ENCODE measurements around the gene PTPN2.

PTPN2 gene

DNA sequence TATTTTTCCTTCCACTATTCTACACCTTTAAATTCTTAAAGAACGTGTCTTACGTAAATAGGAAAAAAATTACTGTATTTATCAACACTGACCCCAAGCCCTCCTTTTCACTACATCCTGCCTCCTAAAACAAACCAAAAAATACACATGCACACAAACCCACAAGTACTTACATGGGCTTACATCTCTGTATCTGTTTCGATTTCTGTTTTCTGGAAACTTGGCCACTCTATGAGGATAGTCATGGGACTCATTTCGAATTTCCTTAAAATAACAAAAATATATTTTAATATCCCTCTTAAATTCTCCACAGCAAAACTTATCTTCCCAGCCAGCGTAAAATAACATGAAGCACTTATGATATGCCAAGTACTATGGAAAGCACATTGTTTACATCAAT is 25.0 kb downstream of the PTPN2 start:
- ATAC-seq = no peak
- no peak for TF ChIP-seq ZNF70 (CRISPR knock-in tag; IDR thresholded peaks at IDR 0.05)
- TF ChIP-seq, protein P1, sequence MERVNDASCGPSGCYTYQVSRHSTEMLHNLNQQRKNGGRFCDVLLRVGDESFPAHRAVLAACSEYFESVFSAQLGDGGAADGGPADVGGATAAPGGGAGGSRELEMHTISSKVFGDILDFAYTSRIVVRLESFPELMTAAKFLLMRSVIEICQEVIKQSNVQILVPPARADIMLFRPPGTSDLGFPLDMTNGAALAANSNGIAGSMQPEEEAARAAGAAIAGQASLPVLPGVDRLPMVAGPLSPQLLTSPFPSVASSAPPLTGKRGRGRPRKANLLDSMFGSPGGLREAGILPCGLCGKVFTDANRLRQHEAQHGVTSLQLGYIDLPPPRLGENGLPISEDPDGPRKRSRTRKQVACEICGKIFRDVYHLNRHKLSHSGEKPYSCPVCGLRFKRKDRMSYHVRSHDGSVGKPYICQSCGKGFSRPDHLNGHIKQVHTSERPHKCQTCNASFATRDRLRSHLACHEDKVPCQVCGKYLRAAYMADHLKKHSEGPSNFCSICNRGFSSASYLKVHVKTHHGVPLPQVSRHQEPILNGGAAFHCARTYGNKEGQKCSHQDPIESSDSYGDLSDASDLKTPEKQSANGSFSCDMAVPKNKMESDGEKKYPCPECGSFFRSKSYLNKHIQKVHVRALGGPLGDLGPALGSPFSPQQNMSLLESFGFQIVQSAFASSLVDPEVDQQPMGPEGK (CRISPR knock-in tag; IDR thresholded peaks at IDR 0.05; ENCODE audit: borderline replicate concordance) = no peak

DNA sequence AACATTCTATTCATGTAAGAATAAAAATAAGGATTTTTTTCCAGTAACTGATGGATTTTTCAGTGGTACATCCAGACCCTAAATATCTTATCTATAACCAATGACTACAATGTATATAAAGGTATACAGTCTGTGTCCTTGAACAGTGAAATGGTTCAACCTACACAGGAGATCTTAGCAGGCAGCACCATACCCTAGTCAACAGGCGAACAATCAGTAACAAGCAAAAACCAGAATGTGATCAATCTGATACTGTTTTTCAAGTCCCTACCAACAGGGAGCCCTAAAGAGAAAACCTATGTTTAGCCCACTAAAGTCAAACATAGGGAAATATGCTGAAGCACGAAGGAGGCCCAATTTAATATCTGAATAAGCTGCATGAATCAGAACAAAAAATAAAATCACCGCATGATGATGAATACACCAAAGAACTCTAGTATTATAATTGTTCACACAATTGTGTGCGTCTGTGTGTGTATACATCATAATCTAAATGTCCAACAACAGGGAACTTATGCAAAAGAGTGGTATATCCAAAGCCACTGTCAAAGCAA is 26.0 kb downstream of the PTPN2 start:
- no peak for ATAC-seq

DNA sequence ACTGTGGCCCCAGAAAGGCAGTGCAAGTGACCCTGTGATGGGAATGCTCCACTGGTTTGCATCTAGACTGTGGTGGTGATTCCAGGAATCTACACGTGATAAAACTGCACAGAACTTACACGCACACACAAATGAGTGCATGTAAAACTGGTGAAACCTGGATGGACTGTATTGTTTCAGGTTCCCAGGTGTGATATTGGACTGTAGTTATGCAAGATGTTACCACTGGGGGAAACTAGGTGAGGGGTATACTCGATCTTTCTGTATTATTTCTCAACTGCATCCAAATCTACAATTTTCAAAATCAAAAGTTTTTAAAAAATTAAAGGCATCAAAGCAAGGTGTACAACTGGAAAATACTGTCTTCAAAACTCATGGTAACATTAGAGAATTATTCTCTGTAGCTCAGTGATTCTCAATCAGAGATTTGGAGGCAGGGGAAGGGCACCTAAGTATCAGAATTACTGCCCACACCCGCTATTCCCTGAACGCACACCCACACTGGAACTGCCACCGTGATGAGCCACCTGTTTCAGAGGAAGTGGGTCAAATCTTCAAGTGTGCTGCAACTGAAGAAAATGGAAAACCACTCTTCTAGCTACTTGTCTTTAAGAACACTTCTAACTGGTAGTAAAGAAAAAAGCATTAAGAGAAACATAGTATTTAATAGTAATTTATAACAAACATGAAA is 26.7 kb downstream of the PTPN2 start:
- no peak for ATAC-seq
- no peak for TF ChIP-seq ZNF565 (CRISPR knock-in tag; conservative IDR thresholded peaks at IDR 0.05; ENCODE audit: low read depth)
- TF ChIP-seq BACH2 (CRISPR knock-in tag; IDR thresholded peaks at IDR 0.05; ENCODE audit: borderline replicate concordance) = no peak
- no peak for TF ChIP-seq TOX (CRISPR knock-in tag; IDR thresholded peaks at IDR 0.05; ENCODE audit: borderline replicate concordance)
- TF ChIP-seq ISL1 (CRISPR knock-in tag; IDR thresholded peaks at IDR 0.05) = no peak
- TF ChIP-seq TCF4 (CRISPR knock-in tag; IDR thresholded peaks at IDR 0.05; ENCODE audit: borderline replicate concordance) = no peak
- TF ChIP-seq GLIS3 (CRISPR knock-in tag; IDR thresholded peaks at IDR 0.05) = no peak
- no peak for TF ChIP-seq ZNF70 (CRISPR knock-in tag; IDR thresholded peaks at IDR 0.05)
- TF ChIP-seq, protein P1 (CRISPR knock-in tag; IDR thresholded peaks at IDR 0.05; ENCODE audit: borderline replicate concordance) = no peak
- TF ChIP-seq, protein P2, sequence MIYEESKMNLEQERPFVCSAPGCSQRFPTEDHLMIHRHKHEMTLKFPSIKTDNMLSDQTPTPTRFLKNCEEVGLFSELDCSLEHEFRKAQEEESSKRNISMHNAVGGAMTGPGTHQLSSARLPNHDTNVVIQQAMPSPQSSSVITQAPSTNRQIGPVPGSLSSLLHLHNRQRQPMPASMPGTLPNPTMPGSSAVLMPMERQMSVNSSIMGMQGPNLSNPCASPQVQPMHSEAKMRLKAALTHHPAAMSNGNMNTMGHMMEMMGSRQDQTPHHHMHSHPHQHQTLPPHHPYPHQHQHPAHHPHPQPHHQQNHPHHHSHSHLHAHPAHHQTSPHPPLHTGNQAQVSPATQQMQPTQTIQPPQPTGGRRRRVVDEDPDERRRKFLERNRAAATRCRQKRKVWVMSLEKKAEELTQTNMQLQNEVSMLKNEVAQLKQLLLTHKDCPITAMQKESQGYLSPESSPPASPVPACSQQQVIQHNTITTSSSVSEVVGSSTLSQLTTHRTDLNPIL (CRISPR knock-in tag; IDR thresholded peaks at IDR 0.05; ENCODE audit: low read depth) = no peak
- no peak for TF ChIP-seq ARNTL (CRISPR knock-in tag; IDR thresholded peaks at IDR 0.05; ENCODE audit: borderline replicate concordance, low read depth)
- TF ChIP-seq, protein P3, sequence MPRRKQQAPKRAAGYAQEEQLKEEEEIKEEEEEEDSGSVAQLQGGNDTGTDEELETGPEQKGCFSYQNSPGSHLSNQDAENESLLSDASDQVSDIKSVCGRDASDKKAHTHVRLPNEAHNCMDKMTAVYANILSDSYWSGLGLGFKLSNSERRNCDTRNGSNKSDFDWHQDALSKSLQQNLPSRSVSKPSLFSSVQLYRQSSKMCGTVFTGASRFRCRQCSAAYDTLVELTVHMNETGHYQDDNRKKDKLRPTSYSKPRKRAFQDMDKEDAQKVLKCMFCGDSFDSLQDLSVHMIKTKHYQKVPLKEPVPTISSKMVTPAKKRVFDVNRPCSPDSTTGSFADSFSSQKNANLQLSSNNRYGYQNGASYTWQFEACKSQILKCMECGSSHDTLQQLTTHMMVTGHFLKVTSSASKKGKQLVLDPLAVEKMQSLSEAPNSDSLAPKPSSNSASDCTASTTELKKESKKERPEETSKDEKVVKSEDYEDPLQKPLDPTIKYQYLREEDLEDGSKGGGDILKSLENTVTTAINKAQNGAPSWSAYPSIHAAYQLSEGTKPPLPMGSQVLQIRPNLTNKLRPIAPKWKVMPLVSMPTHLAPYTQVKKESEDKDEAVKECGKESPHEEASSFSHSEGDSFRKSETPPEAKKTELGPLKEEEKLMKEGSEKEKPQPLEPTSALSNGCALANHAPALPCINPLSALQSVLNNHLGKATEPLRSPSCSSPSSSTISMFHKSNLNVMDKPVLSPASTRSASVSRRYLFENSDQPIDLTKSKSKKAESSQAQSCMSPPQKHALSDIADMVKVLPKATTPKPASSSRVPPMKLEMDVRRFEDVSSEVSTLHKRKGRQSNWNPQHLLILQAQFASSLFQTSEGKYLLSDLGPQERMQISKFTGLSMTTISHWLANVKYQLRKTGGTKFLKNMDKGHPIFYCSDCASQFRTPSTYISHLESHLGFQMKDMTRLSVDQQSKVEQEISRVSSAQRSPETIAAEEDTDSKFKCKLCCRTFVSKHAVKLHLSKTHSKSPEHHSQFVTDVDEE (CRISPR knock-in tag; IDR thresholded peaks at IDR 0.05) = no peak
- TF ChIP-seq CSDC2 (CRISPR knock-in tag; IDR thresholded peaks at IDR 0.05) = no peak

More for the DNA sequence above, 26.0 kb downstream of the PTPN2 start:
- TF ChIP-seq ZNF565 (CRISPR knock-in tag; conservative IDR thresholded peaks at IDR 0.05; ENCODE audit: low read depth) (no peak), PPARA (CRISPR knock-in tag; IDR thresholded peaks at IDR 0.05; ENCODE audit: borderline replicate concordance) (no peak), ESRRG (CRISPR knock-in tag; IDR thresholded peaks at IDR 0.05) (no peak), BACH2 (CRISPR knock-in tag; IDR thresholded peaks at IDR 0.05; ENCODE audit: borderline replicate concordance) (no peak), ARNTL (CRISPR knock-in tag; IDR thresholded peaks at IDR 0.05; ENCODE audit: borderline replicate concordance, low read depth) (no peak), CSDC2 (CRISPR knock-in tag; IDR thresholded peaks at IDR 0.05) (no peak), ZNF8 (CRISPR knock-in tag; IDR thresholded peaks at IDR 0.05) (no peak), GLIS3 (CRISPR knock-in tag; IDR thresholded peaks at IDR 0.05) (no peak), ZFP3 (CRISPR knock-in tag; IDR thresholded peaks at IDR 0.05) (no peak), SNAI2 (CRISPR knock-in tag; IDR thresholded peaks at IDR 0.05) (no peak), RARB (CRISPR knock-in tag; IDR thresholded peaks at IDR 0.05) (no peak), ZC3H10 (CRISPR knock-in tag; IDR thresholded peaks at IDR 0.05) (no peak), ZFP30 (CRISPR knock-in tag; IDR thresholded peaks at IDR 0.05) (no peak)
- TF ChIP-seq, protein P2 (CRISPR knock-in tag; IDR thresholded peaks at IDR 0.05; ENCODE audit: low read depth) = no peak
- TF ChIP-seq, protein P1 (CRISPR knock-in tag; IDR thresholded peaks at IDR 0.05; ENCODE audit: borderline replicate concordance) = no peak
- TF ChIP-seq, protein P4, sequence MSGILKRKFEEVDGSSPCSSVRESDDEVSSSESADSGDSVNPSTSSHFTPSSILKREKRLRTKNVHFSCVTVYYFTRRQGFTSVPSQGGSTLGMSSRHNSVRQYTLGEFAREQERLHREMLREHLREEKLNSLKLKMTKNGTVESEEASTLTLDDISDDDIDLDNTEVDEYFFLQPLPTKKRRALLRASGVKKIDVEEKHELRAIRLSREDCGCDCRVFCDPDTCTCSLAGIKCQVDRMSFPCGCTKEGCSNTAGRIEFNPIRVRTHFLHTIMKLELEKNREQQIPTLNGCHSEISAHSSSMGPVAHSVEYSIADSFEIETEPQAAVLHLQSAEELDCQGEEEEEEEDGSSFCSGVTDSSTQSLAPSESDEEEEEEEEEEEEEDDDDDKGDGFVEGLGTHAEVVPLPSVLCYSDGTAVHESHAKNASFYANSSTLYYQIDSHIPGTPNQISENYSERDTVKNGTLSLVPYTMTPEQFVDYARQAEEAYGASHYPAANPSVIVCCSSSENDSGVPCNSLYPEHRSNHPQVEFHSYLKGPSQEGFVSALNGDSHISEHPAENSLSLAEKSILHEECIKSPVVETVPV (CRISPR knock-in tag; IDR thresholded peaks at IDR 0.05) = no peak
- TF ChIP-seq, protein P5, sequence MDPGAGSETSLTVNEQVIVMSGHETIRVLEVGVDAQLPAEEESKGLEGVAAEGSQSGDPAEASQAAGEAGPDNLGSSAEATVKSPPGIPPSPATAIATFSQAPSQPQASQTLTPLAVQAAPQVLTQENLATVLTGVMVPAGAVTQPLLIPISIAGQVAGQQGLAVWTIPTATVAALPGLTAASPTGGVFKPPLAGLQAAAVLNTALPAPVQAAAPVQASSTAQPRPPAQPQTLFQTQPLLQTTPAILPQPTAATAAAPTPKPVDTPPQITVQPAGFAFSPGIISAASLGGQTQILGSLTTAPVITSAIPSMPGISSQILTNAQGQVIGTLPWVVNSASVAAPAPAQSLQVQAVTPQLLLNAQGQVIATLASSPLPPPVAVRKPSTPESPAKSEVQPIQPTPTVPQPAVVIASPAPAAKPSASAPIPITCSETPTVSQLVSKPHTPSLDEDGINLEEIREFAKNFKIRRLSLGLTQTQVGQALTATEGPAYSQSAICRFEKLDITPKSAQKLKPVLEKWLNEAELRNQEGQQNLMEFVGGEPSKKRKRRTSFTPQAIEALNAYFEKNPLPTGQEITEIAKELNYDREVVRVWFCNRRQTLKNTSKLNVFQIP (CRISPR knock-in tag; IDR thresholded peaks at IDR 0.05; ENCODE audit: borderline replicate concordance, low read depth) = no peak
